Measurements from ENCODE around the gene C19orf33. TPM values are rescaled to one million over a fixed set of nuclear protein-coding genes. Genes with fewer than 3 reads are reported as not detected.

Gene C19orf33
- total RNA-seq, 2 experiments from 2014 or later = not detected

DNA sequence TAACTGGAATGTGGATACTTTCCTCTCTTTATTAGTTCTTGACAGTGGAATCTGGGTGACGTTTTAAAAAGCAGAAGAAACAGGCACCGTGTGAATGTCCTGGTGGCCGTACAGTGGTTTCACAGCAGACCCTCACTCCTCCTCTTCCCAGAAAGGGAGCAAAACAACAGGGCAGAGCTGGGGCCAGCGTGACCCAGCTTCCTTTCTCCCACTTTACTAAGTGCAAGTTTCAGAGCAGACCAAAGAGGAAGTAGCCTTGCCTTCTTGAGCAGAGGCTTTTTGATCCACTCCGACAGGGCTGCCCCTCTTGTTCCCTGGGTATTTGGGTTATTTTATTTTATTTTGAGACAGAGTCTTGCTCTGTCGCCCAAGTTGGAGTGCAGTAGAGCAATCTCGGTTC, 19.6 kb upstream of the C19orf33 start:
- ChIA-PET POLR2A (interaction anchor here (0.6 kb wide), 1 partner anchor 145 kb away, joined by 3 read pairs; no protein-coding TSS in a partner anchor), CTCF (interaction anchor here (1.2 to 1.7 kb wide), 2 partner anchors 14 to 52 kb away, joined by 3 read pairs; no protein-coding TSS in a partner anchor)
- no peak for DNase-seq
- H3K36me3 Mint-ChIP-seq (ENCODE audit: low read depth) = peaks cover 1% of the 10 kb centered on the region
- no peak overlapping the region for H3K27ac Mint-ChIP-seq
- no peaks in the 10 kb centered on the region for H3K27me3 Mint-ChIP-seq
- no peak for ATAC-seq
- H3K4me1 Mint-ChIP-seq (ENCODE audit: low read depth) = peaks cover 17% of the 10 kb centered on the region
- no peaks in the 10 kb centered on the region for H3K9me3 Mint-ChIP-seq
- H3K4me3 Mint-ChIP-seq = no peak overlapping the region
- intact Hi-C loops (cut with micrococcal nuclease) = no loop called here
- TF ChIP-seq, protein P1, sequence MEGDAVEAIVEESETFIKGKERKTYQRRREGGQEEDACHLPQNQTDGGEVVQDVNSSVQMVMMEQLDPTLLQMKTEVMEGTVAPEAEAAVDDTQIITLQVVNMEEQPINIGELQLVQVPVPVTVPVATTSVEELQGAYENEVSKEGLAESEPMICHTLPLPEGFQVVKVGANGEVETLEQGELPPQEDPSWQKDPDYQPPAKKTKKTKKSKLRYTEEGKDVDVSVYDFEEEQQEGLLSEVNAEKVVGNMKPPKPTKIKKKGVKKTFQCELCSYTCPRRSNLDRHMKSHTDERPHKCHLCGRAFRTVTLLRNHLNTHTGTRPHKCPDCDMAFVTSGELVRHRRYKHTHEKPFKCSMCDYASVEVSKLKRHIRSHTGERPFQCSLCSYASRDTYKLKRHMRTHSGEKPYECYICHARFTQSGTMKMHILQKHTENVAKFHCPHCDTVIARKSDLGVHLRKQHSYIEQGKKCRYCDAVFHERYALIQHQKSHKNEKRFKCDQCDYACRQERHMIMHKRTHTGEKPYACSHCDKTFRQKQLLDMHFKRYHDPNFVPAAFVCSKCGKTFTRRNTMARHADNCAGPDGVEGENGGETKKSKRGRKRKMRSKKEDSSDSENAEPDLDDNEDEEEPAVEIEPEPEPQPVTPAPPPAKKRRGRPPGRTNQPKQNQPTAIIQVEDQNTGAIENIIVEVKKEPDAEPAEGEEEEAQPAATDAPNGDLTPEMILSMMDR (IDR thresholded peaks at IDR 0.05) = no peak

DNA sequence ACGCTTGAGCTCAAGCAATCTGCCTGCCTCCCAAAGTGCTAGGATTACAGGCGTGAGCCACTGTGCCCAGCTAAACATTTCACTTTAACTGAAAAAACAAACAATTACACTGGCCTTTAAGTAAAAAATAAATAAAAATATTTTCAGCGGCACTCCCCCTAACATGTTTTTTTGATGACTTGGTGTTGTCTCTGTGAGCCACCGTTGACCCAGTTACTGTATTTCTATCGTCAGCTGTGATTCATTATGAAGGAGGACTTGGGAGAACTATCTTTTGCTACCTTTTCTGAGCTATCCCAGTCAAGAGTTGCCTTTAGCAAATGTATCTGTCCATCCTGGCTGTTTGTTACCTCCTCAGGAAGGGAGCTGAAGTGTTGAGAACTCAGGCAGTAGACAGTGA, 18.5 kb upstream of the C19orf33 start:
- Mint-ChIP-seq H3K9me3 (no peaks in the 10 kb centered on the region), H3K4me3 (no peak overlapping the region), H3K36me3 (ENCODE audit: low read depth) (peaks cover 3% of the 10 kb centered on the region), H3K4me1 (ENCODE audit: low read depth) (peaks cover 17% of the 10 kb centered on the region), H3K27me3 (no peaks in the 10 kb centered on the region), H3K27ac (no peak overlapping the region)
- ATAC-seq (no peak), DNase-seq (no peak)
- intact Hi-C loops (cut with micrococcal nuclease) = no loop called here
- TF ChIP-seq, protein P1 (IDR thresholded peaks at IDR 0.05) = no peak
- ChIA-PET POLR2A (no interaction called here), CTCF (interaction anchor here (0.8 to 1.7 kb wide), 3 partner anchors 15 to 50 kb away, joined by 3 to 4 read pairs (median 3); no protein-coding TSS in a partner anchor)

DNA sequence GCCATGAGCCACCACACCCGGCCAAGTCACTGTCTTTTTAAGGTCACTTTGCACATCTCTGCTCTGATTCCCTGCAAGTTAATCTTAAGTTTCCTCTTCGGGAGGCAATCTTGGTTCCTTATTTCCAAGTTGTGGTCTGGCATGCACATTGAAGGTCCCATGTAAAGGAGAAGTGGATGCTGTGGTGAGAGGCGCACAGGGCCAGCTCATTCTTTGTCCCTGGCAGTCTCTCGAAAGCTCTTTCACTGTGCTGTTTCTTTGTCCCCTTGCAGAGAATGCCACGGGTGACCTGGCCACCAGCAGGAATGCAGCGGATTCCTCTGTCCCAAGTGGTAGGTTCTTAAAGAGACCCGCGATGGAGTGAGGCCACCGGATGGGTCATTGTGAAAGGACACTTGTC, 16.4 kb upstream of the C19orf33 start:
- DNase-seq (no peak), ATAC-seq (no peak)
- intact Hi-C loops (cut with micrococcal nuclease) = no loop called here
- ChIA-PET CTCF (no interaction called here), POLR2A (interaction anchor here (1.3 kb wide), 1 partner anchor 13 kb away, joined by 3 read pairs; no protein-coding TSS in a partner anchor)
- TF ChIP-seq, protein P1 (IDR thresholded peaks at IDR 0.05) = no peak
- H3K27me3 Mint-ChIP-seq = no peaks in the 10 kb centered on the region
- no peaks in the 10 kb centered on the region for H3K9me3 Mint-ChIP-seq
- peaks cover 2% of the 10 kb centered on the region for H3K4me1 Mint-ChIP-seq (ENCODE audit: low read depth)
- H3K27ac Mint-ChIP-seq = no peak overlapping the region
- H3K4me3 Mint-ChIP-seq = no peak overlapping the region
- H3K36me3 Mint-ChIP-seq (ENCODE audit: low read depth) = peaks cover 5% of the 10 kb centered on the region

DNA sequence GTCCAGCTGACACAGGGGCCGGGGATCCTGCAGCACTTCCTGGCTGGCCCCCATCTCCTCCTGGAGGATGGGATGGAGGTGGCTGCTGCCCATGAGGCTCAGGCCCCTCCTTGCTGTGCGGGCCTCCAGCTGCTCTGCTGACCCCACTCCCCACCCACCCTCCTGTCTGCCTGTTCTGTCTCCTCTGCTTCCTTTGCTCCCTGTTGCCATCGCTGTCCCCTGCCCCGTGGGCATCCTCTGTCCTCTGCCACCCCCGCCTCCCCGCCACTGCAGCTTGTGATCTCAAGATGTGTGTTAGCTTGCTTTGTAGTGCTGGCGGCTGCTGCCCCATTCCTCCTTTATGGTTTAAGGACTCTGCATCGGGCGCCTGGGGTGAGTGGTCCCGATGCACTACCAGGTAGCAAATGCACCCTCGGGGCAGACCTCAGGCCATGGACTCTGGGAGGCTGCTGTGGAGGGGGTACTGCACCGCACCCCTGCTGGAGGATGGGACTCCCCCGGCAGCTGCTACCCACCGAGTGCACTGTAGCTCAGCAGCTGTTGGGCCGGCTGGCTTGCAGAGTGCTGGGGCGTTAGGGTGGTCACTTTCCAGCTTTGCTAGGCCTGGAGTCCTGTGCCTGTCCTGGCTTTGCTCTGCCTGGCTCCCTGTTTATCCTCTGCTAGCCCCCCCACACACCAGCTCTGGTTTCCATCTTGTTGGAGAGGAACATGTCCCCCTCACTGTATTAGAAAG, 15.8 kb upstream of the C19orf33 start:
- H3K4me1 Mint-ChIP-seq (ENCODE audit: low read depth) = no peaks in the 10 kb centered on the region
- H3K9me3 Mint-ChIP-seq = no peaks in the 10 kb centered on the region
- ChIA-PET CTCF (interaction anchor here (0.5 kb wide), 1 partner anchor 45 kb away, joined by 3 read pairs; no protein-coding TSS in a partner anchor), POLR2A (interaction anchor here (1.3 kb wide), 1 partner anchor 14 kb away, joined by 3 read pairs; no protein-coding TSS in a partner anchor)
- peaks cover 5% of the 10 kb centered on the region for H3K36me3 Mint-ChIP-seq (ENCODE audit: low read depth)
- no peak overlapping the region for H3K4me3 Mint-ChIP-seq
- TF ChIP-seq, protein P1 (IDR thresholded peaks at IDR 0.05) = no peak
- ATAC-seq = no peak
- no peaks in the 10 kb centered on the region for H3K27me3 Mint-ChIP-seq
- intact Hi-C loops (cut with micrococcal nuclease) = no loop called here
- DNase-seq = no peak
- no peak overlapping the region for H3K27ac Mint-ChIP-seq

DNA sequence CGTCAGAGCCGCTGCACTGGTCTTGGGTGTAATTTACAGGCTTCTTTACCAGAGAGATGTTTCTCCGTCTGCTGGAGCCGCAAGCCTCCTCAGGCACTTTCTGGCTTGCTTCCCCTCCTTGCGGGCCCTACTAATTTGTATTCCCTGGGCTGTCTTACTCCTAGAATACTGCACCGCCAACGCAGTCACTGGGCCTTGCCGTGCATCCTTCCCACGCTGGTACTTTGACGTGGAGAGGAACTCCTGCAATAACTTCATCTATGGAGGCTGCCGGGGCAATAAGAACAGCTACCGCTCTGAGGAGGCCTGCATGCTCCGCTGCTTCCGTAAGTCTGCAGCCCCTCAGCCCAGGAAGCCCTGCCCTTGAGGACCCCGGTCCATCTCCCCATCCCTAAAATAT, 14.1 kb upstream of the C19orf33 start:
- intact Hi-C loops (cut with micrococcal nuclease) = no loop called here
- no peaks in the 10 kb centered on the region for H3K27me3 Mint-ChIP-seq
- ATAC-seq = no peak
- CTCF ChIA-PET = interaction anchor here (1.1 kb wide), 1 partner anchor 387 kb away, joined by 3 read pairs; no protein-coding TSS in a partner anchor
- H3K36me3 Mint-ChIP-seq (ENCODE audit: low read depth) = peaks cover 5% of the 10 kb centered on the region
- POLR2A ChIA-PET = interaction anchor here (1.0 kb wide), 1 partner anchor 15 kb away, joined by 3 read pairs; no protein-coding TSS in a partner anchor
- H3K27ac Mint-ChIP-seq = no peak overlapping the region
- TF ChIP-seq, protein P1 (IDR thresholded peaks at IDR 0.05) = no peak
- H3K9me3 Mint-ChIP-seq = no peaks in the 10 kb centered on the region
- no peak for DNase-seq
- H3K4me1 Mint-ChIP-seq (ENCODE audit: low read depth) = no peaks in the 10 kb centered on the region
- no peak overlapping the region for H3K4me3 Mint-ChIP-seq
